Measurements from ENCODE around the gene CEL. TPM values are rescaled to one million over a fixed set of nuclear protein-coding genes. Genes with fewer than 3 reads are reported as not detected.

The CEL gene
- total and polyA plus RNA-seq, 9 donors = 0.97 to 12.0 (median 1.9) TPM

Other genes with a start within 250 kb of the CEL start
- 0.58 TPM for gene AK8, start 183.7 kb upstream of the CEL start, total RNA-seq
- under 1 TPM; 0.23 to 0.89 (median 0.61) TPM for gene AK8, start 183.7 kb upstream of the CEL start, polyA plus RNA-seq (ENCODE audit: insufficient read depth in 1 of 8, insufficient read length in 8 of 8, low replicate concordance in 1 of 8)
- gene SPACA9, start 183.1 kb upstream of the CEL start, total RNA-seq = 1.9 TPM
- 1 to 10 TPM; 1.7 to 4.0 (median 2.8) TPM for gene SPACA9, start 183.1 kb upstream of the CEL start, polyA plus RNA-seq (ENCODE audit: insufficient read depth in 1 of 8, insufficient read length in 8 of 8, low replicate concordance in 1 of 8)
- gene TSC1, start 117.4 kb upstream of the CEL start, total RNA-seq = 32.2 TPM
- gene TSC1, start 117.4 kb upstream of the CEL start, polyA plus RNA-seq (ENCODE audit: insufficient read depth in 1 of 8, insufficient read length in 8 of 8, low replicate concordance in 1 of 8) = 10 to 100 TPM; 23.8 to 34.8 (median 26.3) TPM
- gene GFI1B, start 83.3 kb upstream of the CEL start, total RNA-seq = 0.13 TPM
- 1 to 10 TPM in 1 of 8 donors, under 1 TPM in 7; 0.30 to 1.1 (median 0.67) TPM for gene GFI1B, start 83.3 kb upstream of the CEL start, polyA plus RNA-seq (ENCODE audit: insufficient read depth in 1 of 8, insufficient read length in 8 of 8, low replicate concordance in 1 of 8)
- gene GTF3C5, start 31.0 kb upstream of the CEL start, total RNA-seq = 44.6 TPM
- gene GTF3C5, start 31.0 kb upstream of the CEL start, polyA plus RNA-seq (ENCODE audit: insufficient read depth in 1 of 8, insufficient read length in 8 of 8, low replicate concordance in 1 of 8) = 10 to 100 TPM; 47.1 to 55.1 (median 49.6) TPM
- gene RALGDS, start 59.3 kb downstream of the CEL start, total RNA-seq = 50.5 TPM
- 10 to 100 TPM; 42.5 to 53.2 (median 47.9) TPM for gene RALGDS, start 59.3 kb downstream of the CEL start, polyA plus RNA-seq (ENCODE audit: insufficient read depth in 1 of 8, insufficient read length in 8 of 8, low replicate concordance in 1 of 8)
- gene GBGT1, start 101.9 kb downstream of the CEL start, total RNA-seq = 4.6 TPM
- 1 to 10 TPM; 3.2 to 5.7 (median 4.5) TPM for gene GBGT1, start 101.9 kb downstream of the CEL start, polyA plus RNA-seq (ENCODE audit: insufficient read depth in 1 of 8, insufficient read length in 8 of 8, low replicate concordance in 1 of 8)
- gene OBP2B, start 147.3 kb downstream of the CEL start, total RNA-seq = not detected
- gene OBP2B, start 147.3 kb downstream of the CEL start, polyA plus RNA-seq (ENCODE audit: insufficient read depth in 1 of 8, insufficient read length in 8 of 8, low replicate concordance in 1 of 8) = not detected
- gene ABO, start 213.2 kb downstream of the CEL start, total RNA-seq = 0.13 TPM
- gene ABO, start 213.2 kb downstream of the CEL start, polyA plus RNA-seq (ENCODE audit: insufficient read depth in 1 of 8, insufficient read length in 8 of 8, low replicate concordance in 1 of 8) = 1 to 10 TPM in 7 of 8 donors, under 1 TPM in 1; 0.70 to 8.1 (median 2.9) TPM

Measured in muscle of leg (tissue), 9 donors.